GM04503 (cell line): ENCODE results near the gene USP44.
"Not testable (repeated sequence)": the region's sequence is repeated elsewhere in the genome, so short reads cannot be mapped to it uniquely, and the experiment has no call there.

ENCODE experiments used
- DNase-seq: peaks from one replicate; pipeline ENCODE4 v3.0.0-alpha.2; 2012; ENCODE audit warnings: low read depth

Gene USP44

GRCh38 chr12:95551305-95551704 is at the start of gene USP44:
Gene USP44, minus strand, starts transcription at chr12:95551476. Its CDS starts 17,220 bp downstream, at chr12:95534256.
- no peak for DNase-seq

- DNase-seq: no peak
Observed at GRCh38 chr12:95600567-95600966, 49.3 kb upstream of the USP44 start.

DNA sequence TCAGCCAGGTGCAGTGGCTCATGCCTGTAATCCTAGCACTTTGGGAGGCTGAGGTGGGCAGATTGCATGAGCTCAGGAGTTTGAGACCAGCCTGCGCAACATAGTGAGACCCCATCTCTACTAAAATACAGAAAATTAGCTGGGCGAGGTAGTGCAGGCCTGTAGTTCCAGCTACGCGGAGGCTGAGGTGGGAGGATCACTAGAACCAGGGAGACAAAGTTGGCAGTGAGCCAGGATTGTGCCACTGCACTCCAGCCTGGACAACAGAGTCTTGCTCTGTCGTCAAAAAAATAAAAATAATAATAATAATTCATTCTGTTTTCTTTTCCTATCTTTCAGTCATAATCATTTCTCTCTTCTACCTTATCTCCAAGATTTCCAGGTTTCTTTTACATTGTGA is 48.6 kb upstream of the USP44 start:
- DNase-seq: no peak

- no peak for DNase-seq
Observed at GRCh38 chr12:95594136-95594535, 42.9 kb upstream of the USP44 start.

- no peak for DNase-seq
Observed at GRCh38 chr12:95593266-95593871, 42.1 kb upstream of the USP44 start.

DNA sequence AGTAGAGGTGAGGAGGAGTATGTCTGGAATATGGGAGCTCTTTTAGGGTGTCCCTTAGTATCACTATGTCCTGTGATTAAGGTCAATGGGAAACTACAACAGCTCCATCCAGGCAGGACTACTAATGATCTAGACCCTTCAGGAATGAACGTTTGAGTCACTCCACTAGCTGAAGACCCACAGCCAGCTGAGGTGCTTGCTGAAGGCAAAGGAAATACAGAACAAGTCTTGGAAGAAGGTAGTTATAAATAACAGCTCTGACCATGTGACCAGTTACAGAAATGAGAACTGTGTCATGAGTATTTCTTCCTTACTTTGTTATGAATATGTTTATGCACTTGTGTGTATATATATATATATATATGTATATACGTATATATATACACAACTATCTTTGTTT is 40.5 kb upstream of the USP44 start:
- no peak for DNase-seq

GRCh38 chr12:95590775-95591174 is 39.5 kb upstream of the USP44 start:
- no peak for DNase-seq

- no peak for DNase-seq
Observed at GRCh38 chr12:95583933-95584332, 32.7 kb upstream of the USP44 start.

GRCh38 chr12:95582230-95583058 is 31.2 kb upstream of the USP44 start:
- no peak for DNase-seq

DNA sequence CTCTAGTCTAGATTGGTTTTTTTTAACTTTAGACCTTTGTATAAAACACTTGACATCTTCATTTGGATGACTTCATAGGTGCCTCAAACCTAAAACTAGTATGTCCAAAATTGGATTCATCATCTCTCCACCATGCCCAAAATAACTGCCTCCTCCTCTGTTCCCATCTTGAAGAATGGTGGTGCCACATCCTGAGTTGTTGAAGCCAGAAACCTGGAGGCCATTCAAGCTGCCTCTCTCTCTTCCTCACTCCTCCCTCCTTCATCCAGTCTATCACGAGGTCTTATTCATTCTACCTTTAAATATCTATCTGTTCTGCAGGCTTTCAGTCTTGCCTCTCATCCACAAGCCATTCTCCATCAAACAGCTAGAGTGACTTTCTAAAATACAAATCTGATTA is 26.5 kb upstream of the USP44 start:
- no peak for DNase-seq

DNA sequence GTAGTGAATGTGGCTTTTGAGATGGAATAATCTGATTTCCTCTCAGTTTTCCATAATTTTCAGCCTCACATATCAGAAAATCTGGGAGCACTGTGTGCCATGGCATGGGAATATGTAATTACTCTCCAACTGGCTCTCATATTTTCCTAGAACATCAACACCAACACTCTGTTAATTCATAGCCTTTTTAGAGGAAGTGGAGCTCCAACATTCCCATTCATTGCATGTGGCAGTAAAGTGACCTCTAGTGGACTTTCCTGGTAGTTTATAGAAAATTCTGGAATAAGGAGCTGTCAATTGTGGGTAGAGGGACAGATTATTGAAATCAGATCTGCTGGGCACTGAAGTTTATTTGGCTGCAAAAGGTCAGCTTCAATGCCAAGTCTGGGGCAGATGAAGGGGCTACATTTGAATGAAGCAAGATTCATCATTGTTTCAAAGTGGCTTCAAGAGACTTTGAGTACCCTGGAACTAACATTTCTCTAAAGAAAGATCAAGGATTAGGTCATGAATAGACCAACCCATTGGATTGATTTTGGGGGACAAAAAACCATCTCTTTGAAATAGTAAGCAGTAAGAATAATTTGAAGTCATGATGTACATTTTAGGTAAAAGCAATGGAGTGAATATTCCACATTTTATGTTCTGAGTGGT is 23.6 kb upstream of the USP44 start:
- DNase-seq: peak; percentile 16

DNA sequence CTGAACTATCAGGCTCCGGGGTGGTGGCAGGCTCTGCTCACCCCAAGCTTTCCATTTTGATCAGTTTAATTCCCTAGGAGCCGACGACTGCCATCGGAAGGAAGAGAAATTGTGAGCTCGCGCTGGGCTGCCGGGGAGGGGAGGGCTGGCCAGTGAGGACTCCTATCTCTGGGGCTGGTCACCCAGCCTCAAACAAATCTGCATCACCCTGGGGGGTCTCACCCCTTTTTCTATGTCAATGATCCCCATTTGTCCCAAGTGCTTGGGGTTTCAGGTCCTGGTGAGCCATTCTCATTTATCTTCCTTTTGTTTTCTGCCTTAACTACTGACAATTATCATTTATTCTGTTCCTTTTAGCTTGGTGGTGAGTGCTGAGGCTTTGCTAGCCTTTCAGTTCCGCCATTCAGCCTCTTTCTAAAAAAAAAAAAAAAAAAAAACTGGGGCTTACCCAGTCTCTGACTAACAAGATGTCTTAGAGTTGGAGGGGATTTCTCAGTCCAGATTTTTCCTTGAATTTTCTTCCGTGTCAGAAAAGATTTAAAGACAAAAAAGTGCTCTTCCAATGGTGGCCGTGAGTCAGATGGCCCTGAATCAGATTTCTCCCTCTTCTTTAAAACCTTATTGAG is 22.8 kb upstream of the USP44 start:
- DNase-seq: no peak

DNA sequence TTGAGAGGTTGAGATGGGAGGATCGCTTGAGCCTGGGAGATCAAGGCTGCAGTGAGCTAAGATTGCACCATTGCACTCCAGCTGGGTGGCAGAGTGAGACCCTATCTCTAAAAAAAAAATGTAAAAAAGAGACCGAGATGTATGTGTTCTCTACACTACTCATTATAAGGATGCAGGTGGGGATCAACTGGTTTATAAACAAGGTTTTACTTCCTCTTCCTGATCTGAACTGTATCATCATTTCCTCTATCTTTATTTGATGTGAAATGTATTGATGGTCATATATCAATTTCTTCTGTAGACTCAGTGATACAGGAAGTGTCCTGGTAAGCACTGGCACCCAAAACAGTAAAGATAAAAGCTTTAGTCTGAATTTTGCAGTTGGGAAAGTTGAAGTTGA is 20.1 kb upstream of the USP44 start:
- DNase-seq: no peak

DNA sequence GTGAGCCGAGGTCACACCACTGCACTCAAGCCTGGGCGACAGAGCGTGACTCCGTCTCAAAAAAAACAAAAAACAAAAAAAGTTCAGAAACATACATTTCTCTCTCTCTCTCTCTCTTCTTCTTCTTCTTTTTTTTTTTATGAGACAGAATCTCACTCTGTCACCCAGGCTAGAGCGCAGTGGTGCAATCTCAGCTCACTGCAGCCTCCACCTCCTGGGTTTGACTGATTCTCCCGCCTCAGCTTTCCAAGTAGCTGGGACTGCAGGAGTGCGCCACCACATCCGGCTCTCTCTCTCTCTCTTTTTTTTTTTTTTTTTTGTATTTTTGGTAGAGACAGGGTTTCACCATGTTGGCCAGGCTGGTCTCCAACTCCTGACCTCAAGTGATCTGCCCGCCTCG is 16.8 kb upstream of the USP44 start:
- not testable (repeated sequence) for DNase-seq

- DNase-seq: no peak
Observed at GRCh38 chr12:95557625-95558024, 6.3 kb upstream of the USP44 start.

GRCh38 chr12:95554532-95555071 is 3.3 kb upstream of the USP44 start:
- no peak for DNase-seq

GRCh38 chr12:95553197-95553943 is 2.1 kb upstream of the USP44 start:
- DNase-seq: no peak

GRCh38 chr12:95551913-95552516 is 739 bp upstream of the USP44 start:
- DNase-seq: no peak

DNA sequence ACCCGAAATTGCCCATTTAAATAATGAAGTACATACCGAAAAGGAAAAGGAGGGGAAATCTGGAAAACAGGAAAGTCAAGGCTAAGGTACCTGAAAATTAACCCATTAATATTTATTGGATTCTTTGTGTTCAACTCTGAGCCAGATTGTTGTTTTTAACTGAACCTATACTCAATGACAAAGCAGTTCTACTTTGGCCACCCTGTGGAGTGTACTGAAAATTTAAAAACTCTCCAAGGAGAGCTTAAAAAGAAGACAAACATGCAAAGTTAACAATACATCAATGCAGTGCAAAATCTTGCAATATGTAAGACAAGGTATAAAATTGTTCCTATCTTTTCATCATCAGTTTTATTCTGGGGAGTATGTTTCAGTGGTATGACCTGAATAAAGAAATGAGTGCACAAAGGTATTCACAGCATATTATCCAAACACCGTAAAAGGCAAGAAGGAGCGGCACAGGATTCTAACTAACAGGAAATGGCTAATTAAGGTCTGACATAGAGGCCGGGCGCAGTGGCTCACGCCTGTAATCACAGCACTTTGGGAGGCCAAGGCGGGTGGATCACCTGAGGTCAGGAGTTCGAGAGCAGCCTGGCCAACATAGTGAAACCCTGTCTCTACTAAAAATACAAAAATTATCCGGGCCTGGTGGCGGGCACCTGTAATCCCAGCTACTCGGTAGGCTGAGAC is 1.7 kb downstream of the USP44 start:
- DNase-seq: no peak

GRCh38 chr12:95548539-95549391 is 2.5 kb downstream of the USP44 start:
- DNase-seq: no peak
